Ectodermal cell (in vitro differentiated cells): ENCODE measurements around the gene UGT1A6.

Experiments
- H3K27ac ChIP-seq: 2 replicates; pipeline ENCODE4 v1.7.0; 2013; ENCODE audit warnings: mild to moderate bottlenecking, low read depth, low read length; ENCODE audit not compliant: insufficient read depth, poor library complexity, severe bottlenecking
- H3K27me3 ChIP-seq: 2 replicates; pipeline ENCODE4 v1.7.0; 2013; ENCODE audit warnings: mild to moderate bottlenecking, low read length; ENCODE audit not compliant: insufficient read depth, control insufficient read depth, poor library complexity, severe bottlenecking
- H3K36me3 ChIP-seq: one replicate; pipeline ENCODE4 v1.7.0; 2013; ENCODE audit warnings: low read length; ENCODE audit not compliant: control insufficient read depth, insufficient read depth
- H3K4me1 ChIP-seq: one replicate; pipeline ENCODE4 v1.7.0; 2013; ENCODE audit warnings: low read length; ENCODE audit not compliant: control insufficient read depth, insufficient read depth
- H3K4me3 ChIP-seq: 2 replicates; pipeline ENCODE4 v1.7.0; 2013; ENCODE audit warnings: low read depth, low read length, control low read depth; ENCODE audit not compliant: insufficient read depth
- H3K9me3 ChIP-seq: 2 replicates; pipeline ENCODE4 v1.7.0; 2013; ENCODE audit warnings: mild to moderate bottlenecking, low read length, moderate library complexity; ENCODE audit not compliant: control insufficient read depth
- WGBS, 2 experiments: methylation state at CpG; one replicate each; pipeline ENCODE4 v1.1.7; 2013; ENCODE audit warnings: missing lambda C conversion rate in 2 of 2; 5-methylcytosine and 5-hydroxymethylcytosine counted together

UGT1A6 gene

GRCh38 chr2:233668605-233669260 lies 24.0 kb upstream of the UGT1A6 start:
- no peak overlapping the region for H3K4me3 ChIP-seq
- H3K27me3 ChIP-seq = no peaks in the 10 kb centered on the region
- no peaks in the 10 kb centered on the region for H3K36me3 ChIP-seq
- no peaks in the 10 kb centered on the region for H3K9me3 ChIP-seq
- no peak overlapping the region for H3K27ac ChIP-seq
- 96 to 98% methylated on average over 4 of the region's 4 CpGs for WGBS, 2 experiments
- H3K4me1 ChIP-seq = no peaks in the 10 kb centered on the region

- no peaks in the 10 kb centered on the region for H3K9me3 ChIP-seq
- H3K27ac ChIP-seq = no peak within 1 kb of the TSS
- H3K4me1 ChIP-seq = no peaks in the 10 kb centered on the region
- no peaks in the 10 kb centered on the region for H3K36me3 ChIP-seq
- no peak within 1 kb of the TSS for H3K4me3 ChIP-seq
- WGBS, 2 experiments = 93 to 94% methylated on average over 5 of the region's 5 CpGs
- H3K27me3 ChIP-seq = no peaks in the 10 kb centered on the region
These were observed 21.2 kb upstream of the UGT1A6 start, which contains the start of gene UGT1A9 for GRCh38 chr2:233671290-233672161. TSS of gene UGT1A9 (plus strand) at chr2:233671898. CDS start at chr2:233671935, 37 bp downstream.

DNA sequence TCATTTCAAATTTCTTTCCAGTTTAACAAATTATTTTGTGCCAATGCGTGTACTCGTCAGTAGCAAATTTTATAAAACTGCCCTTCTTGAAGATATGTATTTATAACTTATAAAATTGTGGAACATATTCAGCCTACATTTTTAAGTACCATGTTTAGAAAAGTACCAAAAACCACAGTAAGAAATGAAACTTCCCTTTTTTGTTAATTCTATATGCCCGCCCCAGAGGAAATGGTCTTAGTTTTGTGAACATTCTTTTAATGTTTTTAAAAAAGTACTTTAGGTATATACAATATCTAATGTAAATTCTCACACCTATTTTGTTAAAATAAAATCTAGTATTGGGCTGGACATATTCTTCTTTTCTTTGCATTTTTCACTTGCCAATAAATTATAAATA lies 19.8 kb upstream of the UGT1A6 start:
- Histone ChIP-seq H3K36me3 (no peaks in the 10 kb centered on the region), H3K27ac (no peak overlapping the region), H3K9me3 (no peaks in the 10 kb centered on the region), H3K27me3 (no peaks in the 10 kb centered on the region), H3K4me3 (no peak overlapping the region), H3K4me1 (no peaks in the 10 kb centered on the region)
- no CpG with 5 or more reads among the region's 3 CpGs for WGBS, 2 experiments

- Histone ChIP-seq H3K4me3 (no peak overlapping the region), H3K36me3 (no peaks in the 10 kb centered on the region), H3K27me3 (no peaks in the 10 kb centered on the region), H3K9me3 (no peaks in the 10 kb centered on the region), H3K4me1 (no peaks in the 10 kb centered on the region), H3K27ac (no peak overlapping the region)
These were observed 18.8 kb upstream of the UGT1A6 start for GRCh38 chr2:233673896-233674295.

DNA sequence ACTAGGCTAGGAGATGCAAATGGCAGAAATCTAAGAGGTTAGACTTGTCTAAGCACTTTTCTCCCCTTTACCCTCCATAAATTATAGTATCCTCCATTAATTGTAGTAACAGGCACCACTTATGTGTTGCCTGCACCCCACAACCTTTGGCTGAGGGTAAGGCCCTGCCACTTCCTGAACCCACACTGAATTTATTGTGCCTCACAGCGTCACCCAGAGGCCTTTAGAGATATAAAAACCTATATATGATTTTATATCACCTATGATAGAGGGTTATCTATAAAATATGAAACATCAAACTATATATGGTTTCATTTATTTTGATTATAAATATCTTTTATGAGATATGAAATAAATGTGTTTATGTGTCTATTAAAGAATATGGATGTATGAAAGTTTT lies 18.4 kb upstream of the UGT1A6 start:
- H3K4me1 ChIP-seq = no peaks in the 10 kb centered on the region
- no peaks in the 10 kb centered on the region for H3K36me3 ChIP-seq
- H3K27me3 ChIP-seq = no peaks in the 10 kb centered on the region
- no CpG with 5 or more reads among the region's 1 CpG for WGBS, 2 experiments
- no peaks in the 10 kb centered on the region for H3K9me3 ChIP-seq
- no peak overlapping the region for H3K27ac ChIP-seq
- H3K4me3 ChIP-seq = no peak overlapping the region

- Histone ChIP-seq H3K27me3 (no peaks in the 10 kb centered on the region), H3K36me3 (no peaks in the 10 kb centered on the region), H3K9me3 (no peaks in the 10 kb centered on the region), H3K4me3 (no peak overlapping the region), H3K27ac (no peak overlapping the region), H3K4me1 (no peaks in the 10 kb centered on the region)
- WGBS, 2 experiments = 64 to 65% methylated on average over 4 of the region's 4 CpGs
These were observed 17.7 kb upstream of the UGT1A6 start for GRCh38 chr2:233674995-233675394.

GRCh38 chr2:233676046-233676445 lies 16.6 kb upstream of the UGT1A6 start:
- H3K27ac ChIP-seq = no peak overlapping the region
- no peaks in the 10 kb centered on the region for H3K4me1 ChIP-seq
- no peaks in the 10 kb centered on the region for H3K36me3 ChIP-seq
- H3K4me3 ChIP-seq = no peak overlapping the region
- no peaks in the 10 kb centered on the region for H3K9me3 ChIP-seq
- 91 to 93% methylated on average over 2 of the region's 2 CpGs for WGBS, 2 experiments
- H3K27me3 ChIP-seq = no peaks in the 10 kb centered on the region

- Histone ChIP-seq H3K36me3 (no peaks in the 10 kb centered on the region), H3K9me3 (no peaks in the 10 kb centered on the region), H3K27me3 (no peaks in the 10 kb centered on the region), H3K27ac (no peak overlapping the region), H3K4me1 (no peaks in the 10 kb centered on the region), H3K4me3 (no peak overlapping the region)
- WGBS, 2 experiments = 91 to 96% methylated on average over 4 of the region's 4 CpGs
These were observed 13.5 kb upstream of the UGT1A6 start for GRCh38 chr2:233679196-233679595.

GRCh38 chr2:233680361-233681045 lies 12.2 kb upstream of the UGT1A6 start:
- Histone ChIP-seq H3K4me1 (no peaks in the 10 kb centered on the region), H3K9me3 (no peaks in the 10 kb centered on the region), H3K27me3 (no peaks in the 10 kb centered on the region), H3K4me3 (no peak overlapping the region), H3K27ac (no peak overlapping the region), H3K36me3 (no peaks in the 10 kb centered on the region)
- WGBS, 2 experiments = 83 to 89% methylated on average over 4 of the region's 4 CpGs

GRCh38 chr2:233681521-233682099 lies 11.1 kb upstream of the UGT1A6 start, which contains the start of gene UGT1A7:
TSS of gene UGT1A7 (plus strand) at chr2:233681901. CDS start at chr2:233681938, 37 bp downstream.
- 83 to 89% methylated on average over 5 of the region's 5 CpGs for WGBS, 2 experiments
- Histone ChIP-seq H3K9me3 (no peaks in the 10 kb centered on the region), H3K4me3 (no peak within 1 kb of the TSS), H3K27ac (no peak within 1 kb of the TSS), H3K36me3 (no peaks in the 10 kb centered on the region), H3K4me1 (no peaks in the 10 kb centered on the region), H3K27me3 (no peaks in the 10 kb centered on the region)
